PFSK-1 (cell line): ENCODE measurements around the gene APLP2.

ENCODE experiments used
- POLR2AphosphoS5 ChIP-seq: IDR thresholded peaks from 2 replicates; pipeline ENCODE4 v1.6.1; 2012; ENCODE audit warnings: low read depth, mild to moderate bottlenecking, control low read depth, low read length, moderate library complexity
- TAF1 ChIP-seq: IDR thresholded peaks from 2 replicates; pipeline ENCODE4 v1.6.1; 2012; ENCODE audit warnings: low read length, control low read depth, borderline replicate concordance; ENCODE audit not compliant: insufficient read depth

DNA sequence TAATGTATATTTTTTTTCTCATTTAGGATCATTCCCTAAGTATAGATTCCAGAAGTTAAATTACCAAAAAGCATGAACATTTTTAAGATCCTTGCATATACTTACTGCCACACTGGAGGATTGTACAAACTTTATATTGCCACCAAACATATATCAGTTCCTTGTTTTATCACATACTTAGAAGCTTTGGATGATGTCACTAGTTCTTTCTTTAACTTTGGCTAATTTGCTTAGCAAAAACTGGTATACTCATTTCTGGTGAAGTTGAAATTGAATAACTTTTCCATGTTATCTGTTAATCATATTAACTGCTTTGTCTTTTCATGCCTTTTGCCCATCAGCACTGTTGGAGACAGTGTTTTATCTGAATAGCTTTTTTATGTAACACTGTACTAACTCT lies 35.5 kb upstream of the APLP2 start:
- no peak for TF ChIP-seq TAF1
- TF ChIP-seq POLR2AphosphoS5, result no peak
